LoVo (cell line): ENCODE measurements around the gene PLAAT2.
"Not testable (repeated sequence)": the region's sequence is repeated elsewhere in the genome, so short reads cannot be mapped to it uniquely, and the experiment has no call there.

Experiments used
- DNase-seq: peaks from one replicate; pipeline ENCODE4 v3.0.0-alpha.2; 2016; ENCODE audit warnings: low spot score

PLAAT2 gene

DNA sequence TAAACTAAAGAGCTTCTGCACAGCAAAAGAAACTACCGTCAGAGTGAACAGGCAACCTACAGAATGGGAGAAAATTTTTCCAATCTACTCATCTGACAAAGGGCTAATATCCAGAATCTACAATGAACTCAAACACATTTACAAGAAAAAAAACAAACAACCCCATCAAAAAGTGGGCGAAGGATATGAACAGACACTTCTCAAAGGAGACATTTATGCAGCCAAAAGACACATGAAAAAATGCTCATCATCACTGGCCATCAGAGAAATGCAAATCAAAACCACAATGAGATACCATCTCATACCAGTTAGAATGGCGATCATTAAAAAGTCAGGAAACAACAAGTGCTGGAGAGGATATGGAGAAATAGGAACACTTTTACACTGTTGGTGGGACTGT lies 15.7 kb upstream of the PLAAT2 start:
- not testable (repeated sequence) for DNase-seq

DNA sequence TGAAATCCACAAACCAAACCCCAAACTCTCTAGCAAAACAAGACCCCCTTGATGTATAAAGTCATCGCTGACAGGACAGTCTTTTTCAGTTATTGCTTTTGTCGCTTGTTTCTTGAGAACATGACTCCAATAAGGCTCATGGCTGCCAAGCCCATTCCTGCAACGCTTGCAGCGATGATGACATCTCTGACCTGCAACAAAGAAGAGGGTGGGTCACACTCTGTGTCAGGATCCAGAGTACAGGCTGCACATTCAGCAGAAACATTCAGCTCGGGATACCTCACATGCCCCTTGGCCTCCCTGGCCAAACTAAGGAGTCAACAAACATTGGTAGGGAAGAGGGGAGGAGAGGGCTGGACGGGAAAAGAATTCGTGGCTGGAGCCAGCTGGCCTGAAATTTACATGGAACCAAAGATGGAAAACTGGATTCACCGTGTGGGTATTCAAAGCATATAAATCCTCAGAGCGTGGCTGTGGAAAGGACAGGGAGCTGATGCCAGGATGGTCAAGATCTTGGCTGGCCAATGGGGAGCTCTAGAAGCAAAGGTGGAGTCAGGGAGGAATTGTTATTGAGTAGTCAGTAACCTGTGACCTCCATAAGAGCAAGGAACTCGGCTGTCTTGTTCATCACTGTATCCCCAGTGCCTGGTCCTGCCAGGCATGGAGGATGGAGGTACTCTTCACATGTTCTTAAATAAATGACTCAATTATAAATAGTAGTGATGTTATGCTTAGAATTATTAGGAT lies 11.8 kb upstream of the PLAAT2 start:
- DNase-seq = peak; percentile 51

DNA sequence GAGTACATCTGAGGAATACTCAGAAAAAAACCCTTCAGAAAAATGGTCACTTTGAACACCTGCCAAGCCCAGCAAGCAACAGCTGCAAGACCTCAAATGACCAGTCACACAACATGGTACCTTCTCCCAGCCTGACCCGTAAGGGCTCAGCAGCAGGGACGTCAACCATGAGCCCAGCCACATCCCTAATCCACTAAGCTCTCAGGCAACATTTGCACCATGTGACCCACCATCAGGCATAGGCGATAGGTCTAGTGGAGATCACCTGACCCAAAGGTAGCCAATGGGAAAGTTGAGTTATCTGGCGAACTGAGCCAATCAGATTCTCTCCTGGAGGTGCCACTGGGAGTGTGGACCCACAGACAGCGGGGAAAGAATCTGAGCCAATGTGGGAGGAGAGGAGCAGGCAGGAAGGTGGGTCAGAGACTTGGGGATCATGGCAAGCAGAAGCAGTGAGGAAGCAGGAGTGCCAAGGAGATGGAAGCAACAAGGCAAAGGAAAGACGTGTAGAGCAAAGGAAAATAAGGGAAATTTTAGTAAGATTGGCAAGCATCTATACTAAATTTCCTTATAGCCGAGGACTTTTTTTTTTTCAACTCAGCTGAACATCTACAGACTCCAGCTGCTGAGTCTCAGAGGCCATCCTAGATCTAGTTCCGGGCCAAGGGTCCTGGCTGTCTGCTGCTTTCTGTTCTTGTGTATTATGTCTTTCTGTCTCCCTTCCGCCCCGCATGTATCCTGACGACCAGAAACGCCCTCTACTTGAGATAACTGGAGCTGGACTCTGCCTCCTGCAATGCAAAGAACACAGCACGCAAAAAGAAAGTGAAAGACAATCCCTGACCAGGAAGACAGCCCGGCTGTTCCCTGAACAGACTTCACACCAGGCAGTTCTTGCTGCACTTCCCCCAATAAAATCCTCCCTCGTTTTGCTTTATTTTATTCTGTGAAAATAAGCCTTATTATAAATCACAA lies 11.0 kb upstream of the PLAAT2 start:
- DNase-seq = peak; percentile 76

DNA sequence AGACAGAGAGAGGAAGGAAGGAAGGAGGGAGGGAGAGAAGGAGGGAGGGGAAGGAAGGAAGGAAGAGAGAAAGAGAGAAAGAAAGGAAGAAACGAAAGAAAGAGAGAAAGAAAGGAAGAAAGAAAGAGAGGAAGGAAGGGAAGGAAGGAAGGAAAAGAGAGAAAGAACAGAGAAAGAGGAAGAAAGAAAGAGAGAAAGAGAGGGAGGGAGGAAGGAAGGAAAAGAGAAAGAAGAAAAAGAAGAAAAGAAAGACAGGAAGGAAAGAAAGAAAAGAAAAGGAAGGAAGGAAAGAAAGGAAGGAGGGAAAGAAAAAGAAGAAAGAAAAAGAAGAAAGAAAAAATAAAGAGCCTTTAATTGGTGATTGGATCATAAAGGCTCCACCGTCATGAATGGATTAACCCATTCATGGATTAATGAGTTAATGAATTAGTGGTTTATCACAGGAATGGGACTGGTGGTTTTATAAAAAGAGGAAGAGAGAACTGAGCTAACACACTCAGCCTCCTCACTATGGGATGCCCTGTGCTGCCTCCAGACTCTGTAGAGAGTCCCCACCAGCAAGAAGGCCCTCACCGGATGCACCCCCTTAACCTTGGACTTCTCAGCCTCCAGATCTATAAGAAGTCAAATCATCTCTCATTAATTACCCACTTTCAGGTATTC lies 9.0 kb upstream of the PLAAT2 start:
- no peak for DNase-seq

DNA sequence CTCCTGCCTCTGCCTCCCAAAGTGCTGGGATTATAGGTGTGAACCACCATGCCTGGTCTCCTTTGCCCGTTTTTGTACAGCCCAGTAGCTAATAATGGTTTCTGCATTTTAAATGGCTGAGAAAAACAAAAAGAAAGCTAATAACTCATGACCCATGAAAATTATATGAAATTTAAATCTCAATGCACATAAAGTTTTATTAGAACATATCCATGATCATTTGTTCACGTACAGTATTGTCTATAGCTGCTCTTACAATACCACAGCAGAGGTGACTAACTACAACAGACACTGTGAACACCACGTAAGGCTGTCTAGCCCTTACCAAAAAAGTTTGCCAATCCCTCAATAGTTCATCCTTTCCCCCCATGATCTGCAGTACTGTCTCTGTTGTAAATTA lies 6.4 kb upstream of the PLAAT2 start:
- DNase-seq = no peak

DNA sequence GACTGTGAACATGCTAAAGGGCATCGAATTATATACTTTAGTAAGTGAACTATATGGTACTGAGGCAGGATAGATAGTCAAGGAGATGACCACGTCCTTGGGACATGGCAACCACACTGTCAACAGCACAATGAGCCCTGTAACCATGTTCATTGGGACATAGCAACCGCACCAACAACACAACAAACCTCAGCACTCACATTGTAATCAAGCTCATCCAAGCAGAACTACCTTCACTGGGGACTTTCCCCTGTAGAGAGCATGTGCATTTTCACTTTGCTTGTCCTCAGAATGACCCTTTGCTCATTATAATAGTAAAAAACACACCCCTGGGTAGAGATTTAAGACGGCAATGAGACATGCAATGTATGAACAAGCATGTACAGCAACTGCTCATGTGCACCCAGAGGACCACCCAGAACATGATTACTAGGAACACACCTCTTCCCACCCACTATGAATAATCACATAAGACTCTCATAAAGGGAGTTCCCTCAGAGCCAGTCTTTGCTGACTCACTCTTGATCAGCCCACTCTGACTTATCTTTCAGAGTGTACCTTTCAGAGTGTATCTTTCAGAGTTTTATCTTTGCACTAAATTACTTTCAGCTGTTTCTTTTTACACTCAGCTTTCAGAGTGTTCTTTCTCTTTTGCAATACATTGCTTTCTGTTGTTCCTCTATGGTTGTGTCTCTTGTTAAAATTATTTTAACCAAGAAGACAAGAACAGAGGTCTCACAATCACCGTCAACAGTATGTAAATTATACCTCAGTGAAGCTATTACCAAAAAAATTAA lies 4.1 kb upstream of the PLAAT2 start:
- DNase-seq = peak; percentile 91

DNA sequence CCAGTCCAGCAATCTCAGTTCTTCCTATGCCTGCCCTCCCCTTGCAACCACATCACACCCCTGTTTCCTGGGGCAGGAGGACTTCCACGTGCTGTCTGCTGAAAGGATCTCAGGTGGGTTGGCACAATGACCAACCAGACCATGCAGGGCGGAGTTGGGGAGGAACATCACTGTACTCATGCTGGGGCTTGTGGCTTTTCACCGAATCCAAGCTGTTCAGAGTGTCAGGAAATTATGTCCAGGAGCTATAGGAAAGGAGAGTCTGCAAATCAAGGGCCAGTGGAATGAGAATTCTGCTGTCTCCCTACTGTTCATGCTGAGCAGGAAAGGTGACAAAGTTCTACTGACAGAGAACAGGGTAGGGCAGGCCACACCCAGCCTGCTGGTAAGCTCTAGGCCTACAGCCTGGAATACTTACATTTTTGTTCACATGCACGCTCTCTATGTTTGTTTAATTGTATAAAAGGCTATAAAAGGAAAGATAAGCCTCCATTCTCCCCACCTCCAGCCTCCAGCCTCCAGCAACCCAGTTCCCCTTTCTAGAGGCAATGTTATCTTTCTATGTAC lies 1.7 kb upstream of the PLAAT2 start:
- peak; percentile 89 for DNase-seq

DNA sequence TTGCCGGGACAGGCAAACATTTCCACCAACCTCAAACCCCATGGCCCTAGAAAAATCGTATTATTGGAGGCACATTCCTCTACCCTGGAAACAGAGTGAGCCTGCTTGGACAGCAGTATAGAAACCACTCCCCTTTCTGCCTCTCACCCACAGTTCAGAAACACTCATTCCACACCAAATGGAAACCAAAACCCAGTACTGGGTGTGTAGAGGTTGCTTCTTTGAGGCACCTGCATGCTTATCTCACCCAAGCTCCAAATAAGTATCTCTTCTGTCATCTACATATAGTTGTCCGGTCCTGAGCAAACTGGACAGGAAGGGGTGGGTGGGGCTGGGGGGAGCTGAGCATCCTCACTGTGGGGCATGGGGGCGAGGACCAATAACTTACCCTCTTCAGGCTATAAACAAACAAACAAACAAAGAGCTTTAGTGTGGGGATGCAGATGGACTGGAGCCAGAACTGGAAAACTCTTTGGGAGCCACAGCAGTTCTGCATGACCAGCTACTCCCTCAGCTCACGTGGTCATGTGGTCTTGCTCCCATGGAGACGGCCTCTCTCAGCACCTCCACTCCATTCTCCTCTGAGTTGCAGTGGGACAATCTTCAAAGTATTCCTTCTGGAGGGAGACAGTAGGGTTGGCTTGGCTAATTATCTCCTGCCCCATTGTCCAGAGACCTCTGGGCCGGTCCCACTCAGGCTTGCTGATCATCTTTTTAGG lies 1.0 kb upstream of the PLAAT2 start:
- DNase-seq = no peak

DNA sequence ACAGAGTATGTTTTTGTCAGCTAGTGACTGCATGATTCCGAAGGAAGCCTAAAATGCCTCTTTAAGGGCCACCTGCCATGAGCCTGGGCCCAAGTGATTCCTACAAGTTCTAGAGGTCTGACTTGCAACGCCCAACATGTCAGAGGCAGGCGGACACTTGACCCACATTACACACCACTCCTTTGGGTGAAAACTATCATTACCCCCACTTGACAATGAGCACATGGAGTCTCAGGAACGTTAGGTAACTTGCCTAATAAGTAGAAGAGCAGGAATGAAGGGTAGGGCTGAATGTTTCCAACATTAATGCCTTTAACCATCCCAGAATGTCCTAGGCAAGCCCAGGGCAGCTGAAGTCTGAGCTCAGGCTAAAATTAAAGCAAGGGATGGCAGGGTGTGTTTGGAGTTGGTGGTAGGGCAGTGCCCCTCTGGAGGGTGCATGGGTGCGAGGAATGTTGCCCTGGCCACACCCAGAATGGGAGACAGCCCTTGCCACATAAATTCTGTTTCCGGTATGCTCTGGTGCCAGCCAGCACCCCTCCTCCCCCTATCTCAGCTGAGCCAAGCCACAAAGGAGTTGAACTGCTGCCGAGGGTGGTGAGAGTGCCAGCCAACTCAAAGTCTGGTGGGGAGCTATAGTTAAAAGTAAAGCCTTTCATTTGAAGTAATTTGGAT lies 2.5 kb downstream of the PLAAT2 start:
- peak; percentile 48 for DNase-seq

DNA sequence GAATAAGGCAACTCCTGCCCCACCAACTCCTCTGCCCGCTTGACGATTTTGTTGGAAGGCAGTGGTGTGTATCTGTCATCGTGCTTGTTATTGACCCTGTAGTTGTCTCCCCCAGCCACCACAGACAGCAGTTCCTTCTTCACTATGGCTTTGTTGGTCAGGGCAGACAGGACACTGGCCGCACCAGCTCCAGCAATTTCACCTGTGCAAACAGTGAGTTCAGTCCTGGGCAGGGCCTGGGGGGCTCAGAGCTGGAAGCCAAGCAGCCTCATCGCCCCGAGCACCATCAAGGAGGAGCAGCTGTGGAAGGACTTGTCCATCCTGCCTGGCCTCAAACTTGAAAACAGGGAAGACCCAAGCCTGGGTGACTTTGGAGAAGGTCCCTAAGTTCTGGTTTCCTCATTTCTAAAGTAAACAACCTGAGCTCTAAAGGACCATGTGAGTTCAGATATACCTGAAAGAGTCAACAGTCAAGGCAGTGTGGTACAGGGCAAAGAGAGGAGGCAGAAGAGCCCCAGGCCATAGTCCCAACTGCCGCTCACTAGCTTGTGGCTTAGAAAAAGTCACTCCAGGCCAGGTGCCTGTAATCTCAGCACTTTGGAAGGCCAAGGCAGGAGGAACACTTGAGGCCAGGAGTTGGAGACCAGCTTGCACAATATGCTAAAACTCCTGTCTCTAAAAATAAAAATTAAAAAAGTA lies 4.6 kb downstream of the PLAAT2 start:
- no peak for DNase-seq

DNA sequence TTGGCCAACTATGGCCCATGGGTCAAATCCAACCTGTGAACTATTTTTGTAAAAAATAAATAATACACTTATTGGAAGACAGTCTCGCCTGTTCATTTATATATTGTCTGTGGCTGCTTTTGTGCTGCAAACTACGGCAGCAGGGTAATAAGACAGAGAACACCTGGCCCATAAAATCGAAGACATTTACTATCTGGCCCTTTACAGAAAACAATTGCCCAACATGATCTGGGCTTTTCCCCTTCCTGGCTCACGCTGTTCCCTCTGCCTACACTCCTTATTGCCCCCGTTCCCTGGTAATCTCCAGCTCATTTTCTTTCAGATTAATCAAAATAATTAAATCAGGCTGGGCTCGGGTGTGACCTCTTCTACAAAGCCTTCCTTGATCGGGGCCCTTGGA lies 5.6 kb downstream of the PLAAT2 start:
- no peak for DNase-seq

DNA sequence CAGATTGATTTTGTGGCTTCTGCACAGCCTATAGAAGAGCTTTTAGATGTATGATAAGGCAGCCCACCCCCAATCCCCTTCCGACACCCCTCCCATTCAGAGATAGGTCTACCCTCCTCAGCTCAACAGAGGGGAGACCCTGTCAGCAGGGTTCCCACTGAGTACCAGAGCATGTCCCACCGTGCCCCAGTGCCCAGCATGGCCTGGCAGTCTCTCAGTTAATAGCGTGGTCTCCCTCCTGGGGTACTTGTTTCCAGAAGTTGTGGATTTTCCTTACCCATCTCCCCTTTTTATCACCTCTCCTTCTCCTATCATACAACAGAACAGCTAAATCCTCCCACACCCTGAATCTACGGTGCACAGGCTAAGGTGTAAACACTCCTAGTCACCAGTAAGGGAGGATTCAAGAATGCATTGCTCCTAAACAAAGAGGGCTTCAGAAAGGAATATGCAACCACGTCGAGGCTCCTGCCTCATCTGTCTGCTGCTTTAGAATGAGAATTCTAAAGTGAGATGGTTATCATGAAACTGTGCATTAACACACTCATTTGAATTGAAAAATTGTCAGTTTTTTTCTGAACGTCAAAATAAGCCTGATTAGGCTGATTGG lies 6.7 kb downstream of the PLAAT2 start:
- DNase-seq = no peak

DNA sequence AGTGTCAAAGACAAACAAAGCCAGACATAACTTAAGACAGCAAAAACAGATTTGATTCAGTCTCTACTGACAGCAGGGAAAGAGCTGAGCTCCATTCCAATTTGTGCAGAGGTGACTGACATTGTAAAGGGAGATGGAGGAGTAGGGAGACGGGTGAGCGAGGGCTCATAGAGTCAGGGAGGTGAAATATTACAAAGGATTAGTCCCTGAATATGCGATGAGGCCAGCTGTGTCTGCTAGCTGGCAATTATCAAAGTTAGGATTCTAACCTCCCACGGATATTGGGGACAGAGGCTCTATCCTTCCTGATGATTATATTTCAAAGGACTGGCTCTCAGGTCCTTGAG lies 8.3 kb downstream of the PLAAT2 start:
- no peak for DNase-seq

DNA sequence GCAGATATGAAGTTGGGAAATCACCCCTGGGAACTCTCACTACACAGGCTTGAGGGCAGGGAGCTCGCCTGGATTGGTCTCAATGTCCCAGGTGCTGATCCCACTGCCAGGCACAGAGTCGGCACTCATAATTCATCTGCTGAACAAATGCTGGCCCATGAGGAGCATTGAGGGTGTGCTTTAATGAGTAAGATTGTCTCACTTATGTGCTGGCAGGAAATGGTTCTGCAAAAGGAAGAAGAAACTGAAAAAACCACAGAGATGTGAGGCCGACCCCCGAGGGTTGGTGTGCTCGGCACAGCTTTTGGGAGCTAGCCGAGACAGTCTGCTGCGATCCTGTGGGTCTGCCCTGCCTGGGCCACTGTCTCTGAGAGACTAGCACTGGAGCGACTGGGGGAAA lies 9.4 kb downstream of the PLAAT2 start:
- no peak for DNase-seq

DNA sequence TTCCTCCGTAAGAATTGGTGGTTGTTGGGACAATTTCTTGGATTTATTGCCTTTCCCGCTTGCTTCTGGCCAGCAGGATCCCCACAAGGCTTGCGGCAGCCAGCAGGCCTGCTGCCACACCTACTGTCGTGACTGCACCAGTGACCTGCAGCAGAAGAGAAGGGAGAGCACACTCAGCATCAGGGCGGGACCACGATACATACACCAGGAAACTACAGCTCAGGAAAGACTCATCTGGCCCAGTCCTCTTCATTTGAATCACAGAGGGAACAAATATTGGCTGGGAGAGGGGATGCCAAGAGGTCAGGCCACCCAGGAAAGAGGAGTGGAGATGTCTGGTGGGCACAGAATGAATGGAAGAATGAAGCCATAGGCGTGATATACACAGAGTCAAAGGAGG lies 10.3 kb downstream of the PLAAT2 start:
- no peak for DNase-seq

DNA sequence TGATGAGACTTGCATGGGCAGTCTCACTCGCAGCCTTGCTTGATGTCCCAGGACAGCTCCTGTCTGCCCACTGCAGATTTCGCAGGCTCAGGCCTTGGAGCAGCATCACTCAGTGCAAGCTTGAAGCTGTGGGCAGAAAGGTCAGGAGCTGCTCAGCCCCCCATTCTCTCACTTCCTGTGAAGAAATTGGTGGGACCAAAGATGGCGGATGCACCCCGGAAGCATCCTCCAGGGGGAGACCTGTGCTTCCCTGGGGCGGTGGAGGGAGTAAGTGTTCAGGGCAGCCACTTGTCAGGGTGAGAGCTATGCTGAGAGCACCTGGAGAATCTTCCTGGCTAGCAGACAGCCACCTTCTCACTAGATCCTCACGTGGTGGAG lies 11.3 kb downstream of the PLAAT2 start:
- no peak for DNase-seq

DNA sequence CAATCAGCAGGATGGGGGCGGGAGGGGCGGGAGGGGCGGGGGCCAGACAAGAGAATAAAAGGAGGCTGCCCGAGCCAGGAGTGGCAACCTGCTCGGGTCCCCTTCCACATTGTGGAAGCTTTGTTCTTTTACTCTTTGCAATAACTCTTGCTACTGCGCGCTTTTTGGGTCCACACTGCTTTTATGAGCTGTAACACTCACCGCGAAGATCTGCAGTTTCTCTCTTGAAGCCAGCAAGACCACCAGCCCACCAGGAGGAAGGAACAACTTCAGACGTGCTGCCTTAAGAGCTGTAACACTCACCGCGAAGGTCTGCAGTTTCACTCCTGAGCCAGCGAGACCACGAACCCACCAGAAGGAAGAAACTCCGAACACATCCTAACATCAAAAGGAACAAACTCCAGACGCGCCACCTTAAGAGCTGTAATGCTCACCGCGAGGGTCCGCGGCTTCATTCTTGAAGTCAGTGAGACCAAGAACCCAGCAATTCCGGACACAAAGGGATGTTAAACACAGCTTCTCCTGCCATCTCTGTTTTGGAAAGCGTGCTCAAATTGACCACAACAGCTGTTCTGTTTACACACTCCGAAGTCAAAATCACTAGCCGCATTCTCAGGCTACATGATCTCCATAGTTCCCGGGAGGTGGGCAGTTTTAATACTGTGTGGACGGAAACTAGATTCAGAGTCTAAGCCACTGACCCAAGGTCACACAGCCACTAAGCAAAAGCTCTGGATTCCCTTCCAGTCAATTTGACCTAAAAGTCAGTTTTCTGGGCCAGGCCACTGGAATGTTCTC lies 11.9 kb downstream of the PLAAT2 start:
- DNase-seq = no peak

DNA sequence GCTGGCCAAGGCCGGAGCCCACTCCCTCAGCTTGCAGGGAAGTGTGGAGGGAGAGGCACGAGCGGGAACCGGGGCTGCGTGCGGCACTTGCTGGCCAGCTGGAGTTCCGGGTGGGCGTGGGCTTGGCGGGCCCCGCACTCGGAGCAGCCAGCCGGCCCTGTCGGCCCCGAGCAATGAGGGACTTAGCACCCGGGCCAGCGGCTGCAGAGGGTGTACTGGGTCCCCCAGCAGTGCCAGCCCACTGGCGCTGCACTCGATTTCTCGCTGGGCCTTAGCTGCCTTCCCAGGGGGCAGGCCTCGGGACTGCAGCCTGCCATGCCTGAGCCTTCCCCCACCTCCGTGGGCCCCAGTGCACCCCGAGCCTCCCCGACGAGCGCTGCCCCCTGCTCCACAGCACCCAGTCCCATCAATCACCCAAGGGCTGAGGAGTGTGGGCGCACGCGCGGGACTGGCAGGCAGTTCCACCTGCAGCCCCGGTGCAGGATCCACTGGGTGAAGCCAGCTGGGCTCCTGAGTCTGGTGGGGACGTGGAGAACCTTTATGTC lies 13.0 kb downstream of the PLAAT2 start:
- not testable (repeated sequence) for DNase-seq
